ENCODE measurements around the gene HSD17B8.

DNA sequence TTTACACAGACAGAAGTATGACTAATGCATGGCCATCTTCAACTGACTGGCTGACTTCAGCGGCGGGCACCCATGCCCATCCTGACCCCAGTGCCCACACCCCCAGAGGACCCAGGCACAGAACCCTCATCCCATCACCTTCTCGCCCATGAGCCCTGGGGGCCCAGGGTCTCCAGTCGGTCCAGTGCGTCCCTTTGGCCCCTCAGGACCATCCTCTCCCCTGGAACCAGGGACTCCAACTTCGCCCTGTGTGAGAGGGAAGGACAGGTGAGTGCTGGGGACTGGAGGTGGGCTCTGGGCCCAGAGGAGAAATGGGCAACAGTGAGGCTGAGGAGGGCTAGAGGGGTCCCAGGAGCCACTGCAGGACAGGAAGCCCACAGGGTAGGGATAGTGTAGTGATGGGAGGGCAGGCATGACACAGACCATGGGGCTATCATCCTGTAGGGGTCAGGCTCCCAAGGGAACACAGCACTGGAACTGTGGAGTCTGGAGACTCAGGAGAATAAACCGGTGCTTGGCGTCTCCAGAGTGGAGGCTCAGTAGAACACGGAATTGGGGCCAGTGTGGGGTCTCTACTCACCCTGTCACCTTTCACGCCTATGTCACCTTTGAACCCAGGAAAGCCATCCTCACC lies 28.9 kb upstream of the HSD17B8 start:
- no peak for TF ChIP-seq CTCF (IDR thresholded peaks at IDR 0.05; ENCODE audit: low read depth, low read length)
- TF ChIP-seq, protein P1, sequence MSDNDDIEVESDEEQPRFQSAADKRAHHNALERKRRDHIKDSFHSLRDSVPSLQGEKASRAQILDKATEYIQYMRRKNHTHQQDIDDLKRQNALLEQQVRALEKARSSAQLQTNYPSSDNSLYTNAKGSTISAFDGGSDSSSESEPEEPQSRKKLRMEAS (IDR thresholded peaks at IDR 0.05; ENCODE audit: low read depth, low read length) = no peak

Measured in NB4 (cell line).